Suppressor macrophage (primary cell): ENCODE results near the gene ITPK1.
"Not testable (repeated sequence)": the region's sequence is repeated elsewhere in the genome, so short reads cannot be mapped to it uniquely, and the experiment has no call there.

Experiments used
- DNase-seq, 4 experiments: peaks; one replicate each; pipeline ENCODE4 v3.0.0-alpha.2; 2020 to 2022

The ITPK1 gene

DNA sequence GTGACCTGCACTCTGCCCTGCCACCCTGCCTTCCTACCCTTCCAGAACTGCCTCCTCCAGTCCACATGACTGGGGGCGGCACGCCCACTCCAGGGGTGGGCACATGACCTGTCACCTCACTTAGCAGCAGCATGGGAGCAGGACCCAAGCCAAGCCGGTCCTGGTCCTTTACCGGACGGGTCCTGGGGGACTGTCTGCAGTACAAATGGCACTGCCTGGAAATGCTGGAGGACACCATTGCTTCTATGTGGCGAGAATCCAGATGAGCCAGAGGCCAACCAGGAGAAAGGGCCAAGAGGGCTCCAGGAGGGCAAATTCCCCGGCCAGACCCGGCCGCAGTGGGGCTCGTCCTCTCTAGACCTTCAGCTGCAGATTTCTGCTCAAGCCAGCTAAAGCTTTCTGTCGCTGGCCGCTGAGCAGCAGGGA is 33.1 kb downstream of the ITPK1 start:
- DNase-seq: no peak

DNA sequence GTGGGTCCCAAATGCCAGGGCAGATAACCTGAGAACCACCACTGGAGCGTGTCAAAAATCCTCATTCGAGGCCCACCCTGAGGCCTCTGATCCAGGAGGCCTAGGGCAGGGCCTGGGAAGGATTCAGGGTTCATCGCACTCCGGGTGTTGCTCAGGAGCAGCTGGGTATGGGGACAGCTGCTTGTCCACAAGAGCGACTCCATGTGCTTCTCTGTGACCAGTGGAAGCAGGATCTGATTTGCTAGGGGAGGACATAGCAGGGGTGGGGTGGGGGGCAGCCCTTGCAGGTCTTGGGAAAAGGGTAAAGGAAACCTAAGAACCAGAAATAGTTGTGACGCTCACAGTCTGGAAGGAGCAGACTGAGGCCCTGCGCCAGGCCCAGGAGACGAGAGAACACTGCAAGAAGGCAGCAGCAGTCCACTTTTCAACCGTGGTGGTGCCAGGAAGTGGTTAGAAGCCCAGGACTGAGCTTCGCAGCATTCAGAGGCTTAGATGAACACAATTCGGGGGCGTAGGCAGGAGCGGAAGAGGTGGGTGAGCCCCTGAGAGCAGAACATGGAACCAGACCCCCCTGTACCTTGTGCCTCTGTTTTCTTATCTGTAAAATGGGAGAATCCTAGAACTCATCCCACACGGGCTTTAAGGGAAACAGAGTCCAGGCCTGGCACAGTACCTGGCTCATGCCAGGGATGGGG is 33.7 kb downstream of the ITPK1 start:
- peak in 2 of 4 experiments; percentile 40 to 63 for DNase-seq

- DNase-seq: no peak
Observed at GRCh38 chr14:93079865-93080403, 35.8 kb downstream of the ITPK1 start.

DNA sequence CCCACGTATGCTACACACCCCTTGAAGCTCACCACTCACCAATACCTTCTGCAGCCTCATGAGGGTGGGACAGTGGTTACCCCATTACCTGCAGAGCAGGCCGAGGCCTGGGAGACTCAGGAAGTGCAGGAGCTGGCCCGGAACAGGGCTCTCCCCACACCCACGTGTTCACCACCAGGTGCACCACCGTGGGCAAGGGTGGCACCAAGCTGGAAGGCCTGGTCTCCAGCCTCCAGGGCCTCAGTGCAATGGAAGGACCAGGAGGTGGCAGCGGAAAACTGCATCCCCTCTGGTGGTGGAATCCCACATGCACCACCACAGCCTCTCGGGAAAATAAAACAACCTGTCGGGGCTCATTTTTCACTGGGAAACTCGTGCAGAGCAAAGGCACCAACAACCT is 36.4 kb downstream of the ITPK1 start:
- no peak for DNase-seq

GRCh38 chr14:93078870-93079269 is 36.9 kb downstream of the ITPK1 start:
- no peak for DNase-seq

- DNase-seq: no peak
Observed at GRCh38 chr14:93076755-93077154, 39.0 kb downstream of the ITPK1 start.

- no peak for DNase-seq
Observed at GRCh38 chr14:93075891-93076290, 39.8 kb downstream of the ITPK1 start.

GRCh38 chr14:93073910-93074769 is 41.6 kb downstream of the ITPK1 start:
- DNase-seq: peak; percentile 80 to 93 (median 91)

DNA sequence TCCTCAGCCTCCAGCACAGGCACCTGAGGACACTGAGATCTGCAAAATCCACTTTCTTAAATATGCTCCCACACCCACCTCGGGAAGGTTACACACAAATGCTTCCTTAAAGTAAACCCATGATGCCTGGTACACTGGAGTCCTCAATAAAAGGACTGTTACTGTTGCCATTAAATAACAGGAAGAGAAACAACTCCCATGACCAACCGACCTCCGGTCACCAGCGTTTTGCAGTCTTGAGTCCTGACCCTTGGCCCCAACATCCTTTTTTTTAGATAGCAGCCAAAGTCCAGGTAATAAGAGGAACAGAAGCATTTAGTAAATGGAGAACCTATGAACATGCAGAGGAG is 42.4 kb downstream of the ITPK1 start:
- peak; percentile 87 to 96 (median 89) for DNase-seq

DNA sequence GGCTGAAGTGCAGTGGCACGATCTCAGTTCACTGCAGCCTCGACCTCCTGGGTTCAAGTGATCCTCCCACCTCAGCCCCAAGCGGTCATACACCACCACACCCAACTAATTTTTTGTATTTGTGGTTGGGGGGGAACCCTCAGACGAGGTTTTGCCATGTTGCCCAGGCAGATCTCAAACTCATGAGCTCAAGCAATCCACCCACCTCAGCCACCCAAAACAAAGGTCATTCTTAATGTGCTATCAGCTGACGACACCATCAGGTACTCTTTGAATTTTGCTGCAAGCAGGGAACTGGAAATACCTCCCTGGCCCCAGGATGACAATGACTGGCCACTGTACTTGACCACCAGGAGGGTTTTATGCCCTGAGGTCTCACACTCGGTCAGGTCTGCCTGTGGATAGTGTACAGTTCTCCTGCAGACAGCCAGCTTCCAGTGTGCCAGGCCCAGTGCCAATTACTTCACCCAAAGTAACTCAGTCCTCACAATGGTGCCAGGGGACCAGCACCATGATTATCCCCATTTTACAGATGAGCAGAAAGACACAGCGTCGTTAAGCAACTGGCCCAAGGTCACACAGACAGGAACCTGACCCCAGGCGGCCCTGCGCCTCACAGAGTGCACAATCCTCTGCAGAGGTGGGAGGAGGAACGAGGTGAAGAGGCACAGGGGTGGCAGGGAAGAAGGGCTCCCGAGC is 42.9 kb downstream of the ITPK1 start:
- DNase-seq: peak; percentile 51 to 68 (median 58)

DNA sequence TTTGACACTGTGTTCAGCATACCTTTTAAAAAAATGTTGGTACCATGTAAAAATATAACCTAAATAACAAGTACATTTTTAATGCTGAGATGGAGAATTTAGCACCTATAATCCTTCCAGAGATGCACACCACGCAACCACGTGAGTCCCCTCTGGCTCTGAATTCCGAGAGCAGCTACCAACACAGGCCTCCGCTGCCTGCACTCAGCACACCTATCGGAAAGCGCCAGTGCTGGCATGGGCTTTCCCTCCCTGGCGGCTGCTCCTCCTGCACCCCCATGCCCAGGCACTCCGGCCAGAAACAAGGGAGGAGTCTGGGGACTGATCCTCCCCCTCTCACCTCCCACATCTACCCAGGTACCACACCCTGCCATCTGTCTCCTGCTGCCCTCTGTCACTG is 47.0 kb downstream of the ITPK1 start:
- no peak for DNase-seq

GRCh38 chr14:93067088-93067487 is 48.6 kb downstream of the ITPK1 start:
- DNase-seq: no peak

- no peak for DNase-seq
Observed at GRCh38 chr14:93065272-93065730, 50.4 kb downstream of the ITPK1 start.

GRCh38 chr14:93064411-93065271 is 51.1 kb downstream of the ITPK1 start:
- no peak for DNase-seq

DNA sequence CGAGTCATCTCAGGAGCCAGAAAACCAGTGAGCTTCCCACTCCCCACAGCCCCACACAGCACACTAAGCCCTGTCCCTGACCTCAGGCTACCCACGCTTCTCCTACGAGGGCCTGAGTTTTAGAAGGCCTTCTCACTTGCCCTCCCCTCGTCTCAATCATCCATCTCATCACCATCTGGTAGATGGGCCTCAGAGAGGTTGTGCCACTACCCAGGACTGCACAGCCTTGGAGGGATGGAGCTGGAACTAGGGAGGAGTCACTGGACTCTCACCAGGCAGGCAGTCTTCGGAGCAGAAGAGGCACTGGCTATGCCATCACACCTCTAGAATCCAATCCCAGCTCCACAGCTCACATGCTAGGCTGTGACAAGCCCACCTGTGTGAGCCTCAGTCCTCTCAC is 52.3 kb downstream of the ITPK1 start:
- DNase-seq: no peak

GRCh38 chr14:93062890-93063289 is 52.8 kb downstream of the ITPK1 start:
- no peak for DNase-seq

DNA sequence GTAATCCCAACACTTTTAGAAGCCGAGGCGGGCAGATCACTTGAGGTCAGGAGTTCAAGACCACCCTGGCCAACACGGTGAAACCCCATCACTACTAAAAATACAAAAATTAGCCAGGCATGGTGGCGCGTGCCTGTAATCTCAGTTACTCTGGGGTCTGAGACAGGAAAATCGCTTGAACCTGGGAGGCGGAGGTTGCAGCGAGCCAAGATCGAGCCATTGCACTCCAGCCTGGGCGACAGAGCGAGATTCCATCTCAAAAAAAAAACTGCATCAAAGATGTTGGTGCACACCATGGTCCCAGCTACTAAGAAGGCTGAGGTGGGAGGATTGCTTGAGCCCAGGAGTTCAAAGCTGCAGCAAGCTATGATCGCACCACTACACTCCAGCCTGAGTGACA is 53.7 kb downstream of the ITPK1 start:
- not testable (repeated sequence) for DNase-seq

DNA sequence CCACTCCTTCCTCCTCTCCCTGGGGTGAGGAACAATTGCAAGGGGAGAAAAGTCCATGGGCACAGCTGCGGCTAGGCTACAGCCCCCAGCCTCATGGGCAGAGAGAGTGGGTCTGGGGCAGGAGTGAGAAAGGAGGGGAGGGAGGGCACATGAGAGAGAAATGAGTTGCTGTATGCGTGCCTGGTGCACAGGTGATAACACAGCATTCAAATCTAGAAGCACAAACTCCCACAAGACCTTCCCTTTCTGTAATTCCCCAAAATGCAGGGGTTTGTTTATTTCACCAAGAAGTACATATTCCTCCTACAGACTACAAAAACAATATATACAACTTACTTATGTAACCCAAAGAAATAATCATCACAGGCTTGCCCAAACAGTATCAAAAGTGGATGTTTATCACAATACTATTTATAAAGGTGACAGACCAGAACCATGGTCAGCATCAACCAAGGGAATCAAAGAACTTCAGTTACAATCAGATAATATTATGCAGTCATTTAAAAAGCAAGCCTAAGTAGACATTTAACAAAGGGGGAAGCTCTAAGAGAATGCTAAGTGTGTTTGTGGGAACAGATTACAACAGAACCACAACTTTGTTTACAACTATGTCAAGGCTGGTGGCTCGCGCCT is 54.2 kb downstream of the ITPK1 start:
- DNase-seq: peak in 2 of 4 experiments; percentile 42 to 49

GRCh38 chr14:93060841-93061240 is 54.9 kb downstream of the ITPK1 start:
- no peak for DNase-seq

DNA sequence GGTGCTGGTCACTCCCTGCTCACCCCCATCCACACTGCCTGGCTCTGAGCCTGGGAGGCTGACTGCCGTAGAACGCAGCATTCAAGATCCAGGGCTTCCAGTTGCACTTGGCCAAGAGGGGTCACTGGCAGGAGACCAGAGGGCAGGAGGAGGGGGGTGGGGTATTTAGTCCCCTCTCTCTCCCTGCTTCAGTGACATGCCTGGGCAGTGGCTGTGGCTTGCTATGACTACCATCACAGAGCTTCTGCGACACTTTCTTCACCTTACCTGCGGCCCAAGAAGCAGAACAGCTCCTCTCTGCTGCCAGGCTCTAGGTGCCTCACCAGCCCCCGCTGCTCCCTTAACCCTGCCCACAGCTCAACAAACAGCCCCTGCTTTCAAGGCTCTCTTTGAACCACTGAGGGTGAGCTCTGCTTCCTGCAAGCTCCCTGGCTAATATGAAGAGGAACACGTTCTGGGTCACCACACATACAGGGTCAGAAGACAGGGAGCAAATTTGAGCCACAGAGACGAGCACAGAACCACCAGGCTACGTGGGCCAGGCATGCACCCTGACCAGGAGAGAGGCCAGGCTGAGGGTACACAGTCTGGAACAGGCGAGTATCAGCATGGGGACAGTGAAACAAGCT is 55.7 kb downstream of the ITPK1 start:
- peak in 1 of 4 experiments; percentile 25 for DNase-seq

DNA sequence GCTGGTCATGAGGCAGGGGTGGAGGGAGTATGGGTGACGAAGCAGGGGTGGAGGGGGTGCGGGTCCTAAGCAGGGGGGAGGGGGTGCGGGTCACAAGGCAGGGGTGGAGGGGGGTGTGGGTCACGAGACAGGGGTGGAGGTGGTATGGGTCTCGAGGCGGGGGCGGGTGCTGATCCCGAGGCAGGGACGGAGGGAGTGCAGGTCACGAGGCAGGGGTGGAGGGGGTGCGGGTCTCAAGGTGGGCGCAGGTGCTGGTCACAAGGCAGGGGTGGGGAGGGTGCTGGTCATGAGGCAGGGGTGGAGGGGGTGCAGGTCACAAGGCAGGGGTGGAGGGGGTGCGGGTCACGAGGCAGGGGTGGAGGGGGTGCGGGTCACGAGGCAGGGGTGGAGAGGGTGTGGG is 56.5 kb downstream of the ITPK1 start:
- DNase-seq: no peak
